Measurements from ENCODE around the gene CHCHD6.
A peak's percentile ranks its signal among the peaks of the same experiment; 100 is the strongest.

CHCHD6 gene

DNA sequence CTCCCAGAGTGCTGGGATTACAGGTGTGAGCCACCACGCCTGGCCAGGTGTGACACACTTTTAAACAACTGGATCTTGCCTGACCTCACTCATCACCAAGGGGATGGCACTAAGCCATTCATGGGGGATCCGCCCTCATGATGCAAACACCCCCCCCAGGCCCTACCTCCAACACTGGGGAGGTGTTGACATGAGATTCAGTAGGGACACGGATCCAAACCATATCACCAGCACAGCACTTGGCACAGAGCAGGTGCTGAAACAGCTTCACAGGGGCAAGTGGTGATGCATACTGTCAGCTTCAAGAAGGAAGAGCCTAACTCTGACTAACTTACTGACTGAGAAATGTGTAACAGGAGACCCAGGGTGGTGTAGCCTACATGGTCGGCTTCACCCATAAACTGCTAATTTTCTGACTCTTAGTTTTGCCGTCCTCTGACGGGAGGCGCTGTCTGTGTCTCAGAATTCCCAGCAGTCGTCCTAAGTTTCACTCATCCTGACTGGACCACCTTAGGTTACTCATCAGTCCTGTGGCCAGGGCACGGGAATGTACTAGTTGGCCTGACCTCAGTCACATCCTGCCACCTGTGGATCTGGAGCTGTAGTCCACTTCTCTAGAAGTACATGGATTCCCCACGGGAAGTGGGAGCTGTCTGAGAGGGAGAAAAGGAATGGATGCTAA is 197.0 kb downstream of the CHCHD6 start:
- DNase-seq, result no peak

DNA sequence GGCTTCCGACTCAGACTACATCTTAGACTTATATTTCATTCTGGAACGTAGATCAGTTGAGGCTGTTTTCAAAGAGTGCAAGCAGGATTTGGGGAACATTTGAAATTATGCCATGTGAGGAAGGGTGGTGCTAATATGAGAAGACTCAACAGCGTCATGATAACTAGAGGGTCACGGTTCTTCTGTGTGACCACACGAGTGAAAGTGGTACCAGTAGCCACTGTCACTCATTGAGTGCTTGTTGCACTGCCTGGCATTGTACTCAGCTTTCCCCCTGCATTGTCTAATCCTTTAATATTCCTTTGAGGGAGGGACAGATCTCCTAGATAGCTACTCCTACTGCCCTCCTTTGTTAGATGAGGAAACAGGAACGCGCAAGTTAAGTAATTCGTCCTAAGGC is 197.6 kb downstream of the CHCHD6 start:
- no peak for DNase-seq

DNA sequence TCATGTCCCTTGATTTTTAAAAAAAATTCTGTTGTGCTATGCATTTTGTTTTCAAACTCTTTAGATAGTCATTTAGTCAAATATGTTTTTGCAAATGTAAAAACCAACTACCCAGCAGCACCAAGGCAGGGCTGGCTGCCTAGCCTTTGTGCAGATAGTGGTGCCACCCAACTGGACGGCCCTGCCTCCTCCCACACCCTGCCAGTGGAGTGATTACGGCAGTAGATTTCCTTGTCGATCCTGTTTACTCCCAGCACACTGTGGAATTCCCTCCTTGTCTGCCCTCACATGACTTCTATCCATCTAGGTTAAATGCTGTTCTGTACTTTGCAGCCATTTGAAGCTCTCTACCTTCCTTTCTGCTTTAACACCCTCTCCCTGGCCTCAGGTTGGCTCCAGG is 199.5 kb downstream of the CHCHD6 start:
- DNase-seq, result no peak

DNA sequence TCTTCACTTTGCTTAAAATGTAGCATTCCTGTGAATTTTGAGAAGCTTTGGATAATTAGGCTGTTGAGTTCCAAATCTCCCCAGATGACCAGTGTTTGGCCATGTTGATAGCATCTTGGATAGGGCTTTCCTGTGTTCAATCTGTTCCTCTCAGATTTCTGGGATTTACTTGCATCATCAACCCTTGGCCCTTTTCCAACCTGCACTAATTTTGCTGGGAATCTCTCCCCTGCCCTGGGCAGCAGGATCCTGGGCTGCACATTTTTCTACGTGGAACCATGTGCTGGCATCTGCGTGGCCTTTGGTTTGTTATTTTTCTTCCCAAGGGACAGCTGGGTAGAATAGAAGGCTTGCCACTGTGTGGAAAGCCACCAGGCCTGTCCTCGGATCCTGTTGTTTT is 203.5 kb downstream of the CHCHD6 start:
- DNase-seq, result peak; percentile 18

DNA sequence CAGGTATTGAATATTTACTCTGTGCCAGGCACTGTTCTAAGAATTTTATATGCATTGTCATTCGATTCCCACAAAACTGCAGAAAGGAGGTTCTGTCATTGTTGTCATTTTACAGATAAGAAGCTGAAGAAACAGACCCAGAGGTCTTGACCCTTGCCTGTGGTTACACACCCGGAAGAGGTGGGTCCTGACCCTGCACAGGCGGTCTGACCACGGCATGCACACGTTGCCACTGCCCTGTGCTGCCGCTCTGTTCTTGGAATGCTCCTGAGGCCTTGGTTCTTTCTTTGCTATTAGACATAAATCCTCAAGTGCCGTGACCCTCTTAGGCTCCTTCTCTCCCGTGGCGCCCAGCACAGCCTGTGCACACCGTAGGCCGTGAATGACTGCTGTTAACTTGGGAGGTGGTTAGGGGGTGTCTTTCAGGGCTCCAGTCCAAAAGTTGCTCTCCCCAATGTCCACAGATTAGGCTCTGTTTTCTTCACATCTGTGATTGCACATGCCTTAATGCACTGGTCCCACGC is 204.8 kb downstream of the CHCHD6 start:
- no peak for DNase-seq

DNA sequence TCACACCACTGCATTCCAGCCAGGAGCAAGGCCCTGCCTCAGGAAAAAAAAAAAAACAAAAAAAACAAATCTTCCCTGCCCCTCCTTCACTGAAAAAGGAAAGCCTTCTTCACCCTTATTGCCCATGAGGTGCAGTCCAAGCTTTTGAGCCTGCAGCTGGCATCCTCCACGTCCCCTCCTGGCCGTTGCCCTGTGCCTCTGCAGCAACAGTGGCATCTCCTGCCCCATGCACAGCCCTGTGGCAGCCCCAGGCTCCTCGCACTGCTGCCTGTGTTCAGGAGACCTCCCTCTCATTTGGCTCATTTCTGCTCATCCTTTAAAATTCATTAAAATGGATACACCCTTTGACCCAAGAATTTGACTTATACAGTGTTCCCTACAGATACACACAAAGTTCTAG is 206.2 kb downstream of the CHCHD6 start:
- DNase-seq, result no peak

DNA sequence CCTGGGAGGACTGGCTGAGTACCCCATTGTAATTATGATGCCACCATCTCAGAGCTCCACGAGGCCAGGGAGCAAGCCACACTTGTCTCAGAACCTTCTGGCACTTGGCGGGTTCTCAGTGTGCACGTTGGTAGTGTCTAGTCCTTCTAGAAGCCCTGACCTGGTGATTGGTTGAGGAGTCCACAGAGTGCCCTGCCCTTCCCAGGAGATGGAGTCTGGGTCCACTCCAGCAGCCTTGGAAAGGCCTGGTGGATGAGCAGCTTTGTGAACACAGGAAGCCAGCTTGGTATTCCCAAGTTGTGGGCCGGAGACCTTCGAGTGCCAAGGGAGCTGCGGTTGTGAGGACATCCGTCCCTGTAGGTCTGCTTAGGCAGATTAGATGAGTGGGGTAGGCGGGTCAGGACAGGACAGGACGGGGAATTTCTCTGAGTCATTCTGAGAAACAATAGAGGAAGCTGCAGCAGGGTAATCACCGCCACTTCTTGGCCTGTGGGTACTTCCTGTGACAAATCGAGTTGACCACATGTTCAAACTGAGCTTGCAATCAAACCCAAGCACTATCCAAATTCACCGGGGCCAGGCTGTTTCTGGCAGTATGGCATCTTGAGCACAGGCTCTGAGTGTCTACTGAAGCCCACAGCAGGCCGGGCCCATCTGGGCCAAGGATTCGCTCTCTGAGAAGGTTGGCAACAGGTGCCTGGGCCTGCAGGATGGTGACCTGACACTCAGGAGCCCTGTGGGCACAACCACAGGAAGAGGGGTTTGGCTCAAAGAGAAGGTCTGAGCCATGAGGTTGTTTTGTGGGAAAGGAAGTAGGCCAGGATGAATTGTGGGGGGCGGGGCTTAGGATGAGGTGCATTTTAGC is 207.4 kb downstream of the CHCHD6 start:
- DNase-seq, result peak; percentile 81

DNA sequence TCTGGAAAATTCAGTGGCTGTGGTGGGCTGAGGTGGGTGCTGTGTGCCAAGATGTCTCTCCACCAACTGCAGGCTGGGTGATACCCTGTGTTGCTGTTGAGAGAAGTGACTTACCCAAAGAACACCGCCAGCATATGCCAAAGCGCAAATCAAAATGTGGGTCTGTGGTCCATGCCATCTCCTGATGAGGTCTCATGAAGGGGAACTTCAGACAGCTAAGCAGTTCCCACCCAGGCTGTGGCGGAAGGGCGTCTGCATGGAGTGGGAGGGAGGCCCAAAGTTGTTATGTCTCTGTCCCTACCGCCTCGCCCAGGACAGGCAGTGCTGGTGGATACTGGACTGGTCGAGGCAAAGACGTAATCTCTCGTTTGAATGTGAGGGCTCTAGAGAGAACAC is 208.0 kb downstream of the CHCHD6 start:
- DNase-seq, result no peak

DNA sequence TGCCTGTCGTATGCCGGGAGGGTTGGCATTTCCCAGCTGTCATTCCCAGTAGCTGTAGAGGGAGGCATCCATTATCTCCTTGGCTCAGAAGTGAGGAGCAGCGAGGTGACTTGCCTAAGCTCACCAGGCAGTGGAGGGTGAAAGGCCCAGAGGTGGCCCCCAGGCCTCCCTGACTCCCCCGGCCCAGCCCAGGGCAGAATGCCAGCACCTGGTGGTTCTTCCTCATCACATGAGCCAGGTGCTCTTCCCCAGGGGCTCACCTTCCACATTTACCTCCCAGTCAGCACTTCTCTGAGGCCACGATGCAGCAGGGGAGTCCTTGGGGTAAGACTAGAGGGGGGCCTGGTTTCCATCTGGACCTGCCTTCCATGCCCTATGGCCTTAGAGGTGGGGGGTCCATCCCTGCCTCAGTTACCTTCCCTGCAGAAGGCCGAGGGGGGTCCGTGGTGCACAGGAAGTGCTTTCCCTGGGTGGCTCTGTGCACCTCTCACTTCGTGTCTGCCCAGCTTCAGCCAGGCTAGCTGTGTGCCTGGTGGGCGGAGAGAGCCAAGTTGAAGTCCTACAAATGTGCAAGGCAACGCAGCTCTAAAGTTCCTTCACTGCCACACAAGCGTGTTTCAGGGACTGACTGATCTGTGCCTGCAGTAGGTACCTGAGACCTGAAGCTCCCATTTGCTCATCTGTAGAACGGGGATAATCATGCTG is 208.6 kb downstream of the CHCHD6 start:
- no peak for DNase-seq

DNA sequence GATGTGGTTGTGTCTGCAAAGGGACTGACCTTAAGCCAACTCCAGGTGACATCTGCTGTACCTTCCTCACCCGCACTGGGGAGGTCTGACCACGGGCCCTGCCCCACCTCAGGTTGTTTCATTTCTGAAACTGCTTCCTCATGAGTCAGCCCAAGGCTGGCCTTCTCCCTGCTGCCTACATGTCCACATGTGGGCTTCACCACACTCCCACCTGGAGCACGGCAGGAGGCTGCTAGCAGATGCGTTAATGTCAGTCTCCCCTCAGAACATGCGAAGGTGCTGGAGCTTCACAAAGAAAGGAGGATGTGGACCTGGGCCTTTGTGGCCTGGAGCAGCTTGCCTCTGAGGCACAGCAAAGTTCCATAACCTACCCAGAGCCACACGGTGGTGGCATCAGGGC is 209.5 kb downstream of the CHCHD6 start:
- DNase-seq, result no peak

DNA sequence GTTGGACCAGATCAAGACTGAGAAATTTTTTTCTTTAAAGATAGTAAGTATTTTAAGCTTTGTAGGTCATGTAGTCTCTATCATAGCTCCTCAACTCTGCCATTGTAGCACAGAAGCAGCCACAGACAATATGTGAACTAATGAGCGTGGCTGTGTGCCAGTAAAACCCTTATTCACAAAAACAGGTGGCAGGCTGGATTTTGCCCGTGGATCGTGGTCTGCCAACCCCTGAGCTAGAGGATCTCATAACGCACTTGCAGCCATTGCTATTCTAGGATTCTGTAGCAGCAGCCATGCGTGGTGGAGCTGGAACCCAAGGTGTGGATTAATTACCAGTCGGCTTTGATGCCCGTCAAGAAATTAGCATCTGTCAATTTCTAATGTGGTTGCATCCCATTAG is 210.2 kb downstream of the CHCHD6 start:
- no peak for DNase-seq

DNA sequence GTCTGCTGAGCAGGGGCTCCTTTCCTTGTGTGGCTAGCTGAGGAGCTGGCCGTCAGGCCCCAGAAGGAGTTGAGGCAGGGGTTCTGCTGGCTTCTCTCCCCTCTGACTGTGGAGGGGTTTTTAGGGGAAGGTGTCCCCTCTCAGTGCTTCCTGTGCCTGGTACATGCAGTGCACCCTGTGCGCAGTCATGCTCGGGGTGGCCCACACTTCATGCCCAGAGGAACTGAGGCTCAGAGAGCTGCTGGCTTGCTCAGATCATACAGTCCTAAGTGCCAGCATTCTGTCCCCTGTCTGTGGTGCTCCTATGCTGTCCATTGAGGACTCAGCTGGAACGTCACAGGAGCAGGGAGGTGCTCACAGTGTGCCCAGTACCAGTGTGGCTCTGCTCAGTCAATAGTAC is 211.0 kb downstream of the CHCHD6 start:
- DNase-seq, result no peak

DNA sequence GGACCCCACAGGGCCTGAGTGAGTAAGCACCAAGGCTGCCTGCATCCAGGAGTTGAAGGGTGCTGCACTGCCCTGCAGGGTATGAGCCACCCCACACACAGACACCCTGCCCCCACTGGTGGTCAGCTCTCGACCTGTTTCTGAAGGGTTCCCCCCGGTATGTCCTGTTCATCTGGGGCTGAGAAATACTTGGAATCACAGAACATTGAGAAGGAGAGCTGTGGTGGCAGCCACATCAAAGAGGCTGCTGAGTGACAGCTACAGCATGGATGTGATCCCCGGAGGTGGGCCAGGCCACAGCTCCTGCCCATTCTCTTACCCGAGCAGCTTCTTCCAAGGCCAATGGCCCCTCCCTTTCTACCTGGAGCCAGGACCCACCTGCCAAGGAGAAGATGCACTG is 212.5 kb downstream of the CHCHD6 start:
- no peak for DNase-seq

DNA sequence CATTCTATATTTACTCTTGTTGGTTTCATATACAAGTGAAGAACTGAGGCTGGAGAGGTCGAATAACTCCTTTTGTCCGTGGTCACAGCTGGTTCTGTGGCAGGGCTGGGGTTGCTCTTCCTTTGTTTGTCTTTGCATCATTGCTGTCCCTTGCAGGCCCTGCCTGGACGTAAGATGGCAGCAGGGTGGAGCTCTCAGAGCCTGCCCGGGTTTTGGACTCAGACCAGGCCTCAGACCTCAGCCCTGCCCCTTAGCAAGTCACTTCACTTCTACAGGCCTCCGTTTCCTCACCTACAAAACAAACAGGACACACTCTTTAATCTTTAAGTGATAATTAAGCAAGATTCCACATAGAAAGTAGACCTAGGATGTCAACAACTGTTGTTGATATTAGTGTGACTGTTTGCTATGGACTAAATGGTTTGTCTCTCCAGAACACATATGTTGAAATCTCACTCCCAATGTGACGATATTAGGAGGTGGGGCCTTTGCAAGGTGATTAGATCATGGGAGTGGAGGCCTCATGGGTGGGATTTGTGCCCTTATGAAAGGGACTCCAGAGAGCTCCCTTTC is 213.3 kb downstream of the CHCHD6 start:
- no peak for DNase-seq

DNA sequence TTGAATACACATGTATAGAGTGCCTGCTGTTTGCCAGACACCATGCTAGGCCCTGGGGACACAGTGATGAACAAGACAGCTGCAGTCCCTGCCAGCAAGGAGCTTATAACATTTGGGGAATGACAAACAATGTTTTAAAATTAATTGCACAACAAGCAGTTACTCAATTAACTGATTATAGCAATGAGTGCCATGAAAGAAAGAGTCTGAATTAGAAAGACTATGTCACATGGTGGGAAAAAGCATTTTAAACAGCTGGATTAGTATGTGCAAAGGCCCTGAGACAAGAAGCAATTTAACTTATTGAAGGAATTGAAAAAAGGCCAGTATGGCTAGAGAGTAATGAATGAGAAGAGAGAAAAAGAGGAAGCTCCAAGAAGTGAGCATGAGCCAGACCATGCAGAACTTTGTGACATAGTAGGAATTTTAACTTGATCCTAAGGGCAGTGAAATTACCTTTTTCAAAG is 214.3 kb downstream of the CHCHD6 start:
- DNase-seq, result no peak

DNA sequence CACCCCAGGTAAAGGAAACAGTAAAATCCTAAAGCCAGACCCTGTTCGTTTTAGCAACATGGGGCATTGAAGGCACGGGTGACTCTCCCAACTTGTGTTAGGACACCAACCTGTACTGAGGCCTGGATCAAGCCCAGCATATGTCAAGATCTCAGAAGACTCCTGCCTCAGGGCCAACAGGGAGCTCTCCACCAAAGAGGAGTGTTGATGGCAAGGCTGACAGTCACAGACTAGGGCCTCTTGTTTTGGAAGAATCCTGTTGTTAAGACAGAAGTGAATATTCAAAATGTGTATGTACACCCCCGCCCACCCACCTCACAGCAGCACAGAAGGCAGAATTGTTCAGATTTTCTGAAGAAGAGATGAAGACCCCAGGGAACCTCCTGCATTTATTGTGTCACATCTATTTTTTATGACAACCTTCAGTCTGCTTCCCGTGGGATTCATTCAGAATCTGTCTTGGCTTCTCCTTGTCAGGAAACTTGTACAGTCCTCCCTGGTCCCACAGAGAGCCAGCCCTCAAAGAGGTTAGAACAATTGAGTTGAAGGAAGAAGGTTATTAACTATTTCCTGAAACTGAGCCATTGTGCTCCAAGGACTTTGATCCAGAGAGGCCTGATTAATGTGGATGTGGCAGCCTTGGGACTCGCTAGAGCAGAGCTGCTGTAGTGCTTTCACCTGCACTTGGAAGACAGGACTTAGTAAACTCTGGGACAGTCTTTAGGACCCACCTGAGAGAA is 217.2 kb downstream of the CHCHD6 start:
- no peak for DNase-seq

DNA sequence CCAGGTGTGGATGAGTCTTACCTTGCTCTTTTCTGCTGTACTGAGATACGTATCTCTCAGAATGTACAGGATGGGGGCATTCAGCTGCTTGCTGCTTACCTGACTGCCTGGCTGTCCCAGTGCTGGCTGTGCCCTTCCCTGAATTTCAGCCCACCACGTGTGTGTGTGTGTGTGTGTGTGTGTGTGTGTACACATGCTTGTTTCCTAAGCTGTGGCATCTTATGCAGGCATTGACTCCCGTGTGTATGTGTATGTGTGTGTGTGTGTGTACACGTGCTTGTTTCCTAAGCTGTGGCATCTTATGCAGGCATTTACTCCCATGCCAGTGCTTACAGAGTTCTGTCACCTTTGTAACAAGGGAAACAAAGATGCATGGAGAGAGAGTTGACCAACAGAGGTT is 218.4 kb downstream of the CHCHD6 start:
- no peak for DNase-seq

DNA sequence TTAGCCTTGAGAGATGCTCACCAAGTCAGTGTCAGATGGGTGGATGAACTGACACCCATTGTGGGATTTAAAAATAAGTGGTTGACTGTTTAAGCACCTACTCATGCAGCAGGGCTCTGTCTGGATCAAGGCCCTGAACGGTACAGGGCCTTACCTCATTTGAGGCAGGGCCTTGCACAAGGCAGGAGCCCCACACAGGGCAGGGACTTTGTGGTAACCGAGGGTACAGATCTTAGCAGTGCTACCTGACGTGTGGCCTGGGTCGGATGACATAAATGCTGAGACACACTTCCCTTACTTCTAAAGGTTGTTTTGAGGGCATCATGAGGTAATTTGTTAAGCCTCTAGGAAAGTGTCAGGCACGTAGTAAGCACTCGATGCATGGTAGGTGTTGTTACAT is 219.4 kb downstream of the CHCHD6 start:
- no peak for DNase-seq

DNA sequence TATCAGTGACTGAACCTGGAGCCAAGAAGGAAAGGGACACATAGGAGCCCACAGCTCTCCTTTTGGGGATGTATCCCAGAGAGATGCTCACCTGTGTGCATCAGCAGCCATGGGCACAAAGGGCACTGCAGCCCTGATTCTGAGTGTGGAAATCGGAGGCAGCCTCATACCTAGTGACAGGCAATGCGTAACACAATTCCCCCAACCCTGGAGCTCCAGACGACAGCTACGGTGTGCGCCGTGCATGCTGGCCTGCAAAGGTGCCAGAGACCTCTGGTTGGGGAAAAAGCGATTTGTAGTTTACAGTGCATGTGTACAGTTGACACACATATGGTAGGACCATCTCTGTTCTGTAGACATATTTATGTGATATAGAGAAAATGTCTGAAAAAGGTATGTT is 219.9 kb downstream of the CHCHD6 start:
- DNase-seq, result no peak

DNA sequence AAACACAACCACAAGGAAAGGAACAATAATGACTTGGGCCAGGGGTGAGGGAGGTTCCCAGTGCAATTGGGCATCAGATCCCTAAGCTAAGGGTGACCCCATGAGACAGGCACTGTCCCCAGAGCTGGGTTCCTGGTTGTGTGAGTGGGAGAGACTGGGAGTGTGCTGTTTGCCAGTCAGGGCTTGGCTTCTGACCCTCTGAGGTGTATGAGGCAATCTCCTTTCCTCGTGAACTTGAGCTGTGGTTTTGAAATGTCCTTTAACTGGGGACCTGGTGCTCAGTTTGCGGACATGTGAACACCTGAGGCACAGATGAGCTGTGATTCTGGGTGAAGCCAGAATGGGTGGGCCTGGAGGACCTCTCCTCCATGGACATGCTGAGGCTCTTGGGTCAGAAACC is 220.4 kb downstream of the CHCHD6 start:
- DNase-seq, result no peak

DNA sequence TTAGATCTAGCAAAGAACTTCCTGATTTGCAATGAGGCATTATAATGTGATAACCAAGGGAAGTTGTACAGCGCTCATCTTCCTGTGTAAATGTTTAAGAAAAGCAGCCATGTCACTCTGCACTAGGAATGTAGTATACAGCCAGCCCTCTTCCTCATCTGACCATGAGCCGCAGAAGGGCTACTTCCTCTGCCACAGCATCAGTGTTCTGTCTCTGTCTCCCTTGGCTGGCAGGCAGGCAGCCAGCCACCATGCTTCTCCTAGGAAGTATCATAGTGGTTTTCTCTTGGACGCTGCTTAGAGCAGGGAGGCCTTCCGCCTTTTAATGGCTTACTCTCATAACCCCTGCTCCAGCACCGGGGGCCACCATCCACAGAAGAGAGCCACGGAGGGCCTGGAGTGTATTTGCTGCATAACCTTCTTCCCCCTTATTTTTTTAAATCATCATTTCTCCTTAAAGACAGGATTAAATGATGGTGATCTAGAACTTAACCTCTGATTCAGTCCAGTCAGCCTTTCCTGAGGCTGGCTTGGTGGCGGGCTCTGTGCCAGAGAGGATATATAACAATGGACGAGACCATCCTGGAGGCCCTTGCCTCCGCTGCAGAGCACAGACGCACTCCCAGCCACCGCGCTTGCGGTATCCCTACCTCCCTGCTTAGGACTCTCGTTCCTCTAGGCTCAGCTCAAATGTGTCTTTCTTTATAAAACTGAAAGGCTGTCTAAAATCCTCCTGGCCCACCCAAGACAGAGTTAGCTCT is 221.6 kb downstream of the CHCHD6 start:
- DNase-seq, result no peak
